COLO668 (cell line): ENCODE data around the gene LAMB3.

Experiments used
- DNase-seq: peaks from one replicate; lab custom pipeline; 2025; ENCODE audit not compliant: unreplicated experiment; lab: John Stamatoyannopoulos, UW

LAMB3 gene

GRCh38 chr1:209662879-209663327, 10.7 kb upstream of the LAMB3 start:
- no peak for DNase-seq

- DNase-seq = no peak
These were observed 8.8 kb upstream of the LAMB3 start for GRCh38 chr1:209661071-209661470.

- no peak for DNase-seq
These were observed 7.7 kb upstream of the LAMB3 start for GRCh38 chr1:209659909-209660308.

DNA sequence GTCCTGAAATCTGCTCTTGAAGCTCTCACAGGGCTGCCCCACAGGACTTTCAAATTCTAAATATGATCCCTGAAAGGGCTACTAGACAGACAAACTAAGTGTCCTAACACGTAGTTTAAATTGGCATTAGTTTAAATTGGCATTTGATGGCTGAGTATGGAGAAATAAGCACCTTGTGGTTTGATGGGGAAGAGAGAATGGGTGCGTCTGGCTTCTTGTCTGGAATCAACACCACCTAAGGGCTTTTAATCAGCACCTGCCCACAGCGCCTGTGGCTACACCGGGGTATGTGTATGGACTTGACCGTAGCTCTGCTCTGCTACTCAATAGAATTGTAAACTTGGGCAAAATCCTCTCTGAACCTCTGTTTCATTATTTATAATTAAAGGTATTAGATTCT, 5.7 kb upstream of the LAMB3 start:
- DNase-seq = no peak

GRCh38 chr1:209657140-209657879, 5.1 kb upstream of the LAMB3 start:
- DNase-seq = no peak

DNA sequence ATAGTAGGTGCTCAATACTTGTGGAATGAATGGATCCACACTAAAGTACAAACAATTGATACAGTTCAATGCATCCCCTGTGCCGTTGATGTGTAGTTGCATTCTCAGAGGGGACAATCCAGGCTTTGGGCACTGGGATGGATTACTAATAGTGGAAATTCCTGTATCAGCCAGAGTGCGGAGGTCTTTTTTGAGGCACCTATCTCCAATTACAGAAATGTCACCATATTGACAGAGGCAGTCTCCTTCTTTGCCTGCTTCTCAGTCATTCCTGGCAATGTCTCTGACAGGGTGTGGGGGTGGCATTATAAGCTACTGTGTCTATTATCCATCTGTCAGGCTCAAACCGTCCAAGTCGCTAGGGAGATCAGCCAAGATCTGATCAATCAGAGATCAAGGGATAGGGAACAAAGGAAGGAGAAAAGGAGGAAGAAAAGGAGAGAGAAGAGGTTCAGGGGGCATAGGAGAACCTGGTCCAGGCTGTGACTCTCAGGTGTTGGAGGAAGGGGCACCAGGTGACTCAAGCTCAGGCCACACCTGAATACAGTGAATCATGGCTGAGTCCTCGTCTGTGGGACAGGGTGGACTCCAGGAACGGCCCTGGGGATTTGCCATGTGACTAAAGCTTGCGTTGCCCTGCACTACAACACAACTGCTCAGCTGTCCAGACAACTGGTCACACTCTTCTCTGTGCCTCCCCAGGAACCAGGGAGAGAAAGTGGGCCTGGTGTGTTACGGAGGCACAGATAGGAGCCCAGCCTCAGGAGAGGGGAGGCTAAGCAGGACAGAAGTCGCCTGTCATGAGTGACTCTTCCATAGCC, 3.4 kb upstream of the LAMB3 start:
- no peak for DNase-seq

- peak; percentile 88 for DNase-seq
These were observed 1.7 kb upstream of the LAMB3 start for GRCh38 chr1:209653915-209654351.

DNA sequence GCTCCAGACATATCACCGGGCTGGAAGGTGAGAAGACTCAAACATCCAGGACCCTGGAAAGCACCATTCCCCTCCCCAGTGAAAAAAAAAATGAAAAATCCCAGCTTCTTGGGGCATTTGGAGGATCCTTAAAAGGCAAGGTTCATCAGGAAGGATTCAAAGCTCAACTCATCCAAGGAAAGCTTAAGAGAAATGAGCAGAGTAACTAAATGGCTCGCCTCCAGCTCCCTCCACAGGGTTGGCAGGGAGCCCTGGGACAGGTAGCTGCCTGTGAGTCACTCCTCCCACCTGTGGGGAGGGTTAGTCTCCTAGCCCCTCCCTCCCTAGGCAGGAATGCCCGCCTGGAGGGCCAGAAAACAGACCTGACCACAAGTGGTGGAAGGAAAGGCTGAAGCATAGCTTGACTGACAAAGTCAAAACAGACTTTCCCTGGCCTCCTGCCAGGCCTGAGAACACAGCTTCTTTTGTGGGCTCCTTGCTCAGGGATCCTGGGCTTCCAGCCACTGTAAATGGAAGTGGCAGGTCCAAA, 712 bp upstream of the LAMB3 start:
- DNase-seq = peak; percentile 96

- peak; percentile 76 for DNase-seq
These were observed 1.1 kb downstream of the LAMB3 start for GRCh38 chr1:209651138-209651587.

DNA sequence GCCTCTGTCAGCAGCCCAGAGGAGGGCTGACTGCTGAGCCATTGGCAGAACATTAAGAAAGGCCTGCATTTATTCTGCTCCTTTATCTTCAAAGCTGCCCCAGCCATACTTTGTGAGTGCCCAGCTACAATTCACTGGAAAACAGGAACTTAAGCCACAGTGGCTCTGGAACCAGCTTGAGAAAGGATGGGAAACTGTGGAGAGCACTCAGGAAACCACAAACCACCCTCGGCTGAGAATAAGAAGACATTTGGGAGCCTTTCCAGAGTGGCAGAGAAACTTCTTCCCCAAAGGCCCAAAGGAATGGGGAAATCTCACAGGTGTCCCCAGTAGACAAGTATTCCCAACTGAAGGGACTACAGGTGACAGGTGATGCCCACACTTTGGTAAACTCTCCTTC, 1.8 kb downstream of the LAMB3 start:
- no peak for DNase-seq

DNA sequence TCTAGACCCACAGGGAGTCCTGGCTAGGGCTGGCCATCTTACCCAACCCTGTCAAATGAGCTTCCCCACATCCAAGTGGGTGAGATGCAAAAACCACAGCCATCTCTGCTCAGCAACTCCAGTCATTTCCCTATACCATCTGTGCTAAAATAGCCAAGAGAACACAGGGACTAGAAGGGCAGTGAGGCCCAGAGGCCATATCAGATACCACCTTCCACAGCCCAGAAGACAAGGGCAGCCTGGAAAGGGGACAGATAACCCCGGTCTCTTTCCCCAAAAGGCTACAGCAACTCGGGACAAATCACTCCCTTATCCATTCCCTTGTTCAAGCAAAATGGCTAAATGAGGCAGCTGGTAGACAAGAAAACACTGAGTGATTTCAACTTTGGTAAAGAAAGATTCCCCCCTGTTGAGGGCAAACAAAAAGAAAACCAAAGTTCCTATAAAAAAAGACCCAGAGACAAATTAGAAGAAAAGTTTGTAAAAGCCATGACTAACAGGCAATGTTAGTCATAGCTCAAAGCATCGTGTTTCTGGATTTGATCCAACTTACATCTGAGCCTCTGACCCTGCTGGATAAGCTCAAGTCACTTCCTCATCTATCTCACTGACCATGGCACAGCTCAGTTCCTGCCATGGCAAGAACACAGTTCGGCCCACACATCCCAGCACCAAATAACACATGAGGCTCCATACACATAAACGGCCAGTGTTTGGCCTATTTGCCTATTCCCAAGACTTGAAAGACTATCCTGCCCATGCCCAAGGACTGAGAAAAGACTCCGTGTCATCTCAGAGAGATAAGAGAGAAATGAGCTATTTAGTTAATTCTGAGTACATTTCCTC, 3.1 kb downstream of the LAMB3 start:
- DNase-seq = peak; percentile 15

GRCh38 chr1:209648346-209648745, 3.9 kb downstream of the LAMB3 start:
- DNase-seq = no peak

- DNase-seq = no peak
These were observed 5.1 kb downstream of the LAMB3 start for GRCh38 chr1:209647156-209647555.

- DNase-seq = peak; percentile 19
These were observed 5.7 kb downstream of the LAMB3 start for GRCh38 chr1:209646558-209646957.

DNA sequence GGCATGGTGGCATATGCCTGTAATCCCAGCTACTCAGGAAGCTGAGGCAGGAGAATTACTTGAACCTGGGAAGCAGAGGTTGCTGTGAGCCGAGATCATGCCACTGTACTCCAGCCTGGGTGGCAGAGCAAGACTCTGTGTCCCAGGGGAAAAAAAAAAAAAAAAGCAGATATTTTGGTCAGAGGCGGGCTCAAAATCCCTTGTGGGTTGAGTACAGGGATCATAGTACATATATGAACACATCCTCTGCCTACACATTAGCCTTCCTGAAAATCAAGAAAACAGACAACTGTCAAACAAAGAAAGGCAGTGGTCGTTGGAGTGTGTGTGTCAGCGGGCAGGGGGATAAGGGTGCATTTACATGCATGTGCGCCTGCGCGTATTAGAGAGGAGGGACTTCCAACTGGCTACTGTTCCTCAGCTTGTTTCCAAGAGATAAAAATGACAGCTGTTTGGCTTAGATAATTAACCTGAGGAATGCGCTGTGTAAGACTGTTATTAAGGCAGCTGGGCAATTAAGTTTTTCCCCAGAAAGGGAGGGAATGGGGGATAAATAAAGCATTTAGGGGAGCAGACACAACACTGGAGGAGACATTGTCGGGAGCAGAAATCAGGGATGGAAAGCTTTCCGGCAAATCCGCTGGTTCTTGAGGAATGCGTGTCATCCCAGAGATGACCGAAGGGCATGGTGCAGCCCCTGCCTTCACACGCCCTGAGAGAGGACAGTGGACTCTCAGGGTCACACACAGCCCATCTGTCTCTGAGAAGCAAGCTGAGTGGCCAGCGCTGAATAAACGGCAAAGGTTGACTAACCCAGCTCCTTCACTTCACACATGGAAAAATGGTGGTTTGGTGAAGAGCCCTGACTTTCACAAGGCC, 6.4 kb downstream of the LAMB3 start:
- DNase-seq = no peak

DNA sequence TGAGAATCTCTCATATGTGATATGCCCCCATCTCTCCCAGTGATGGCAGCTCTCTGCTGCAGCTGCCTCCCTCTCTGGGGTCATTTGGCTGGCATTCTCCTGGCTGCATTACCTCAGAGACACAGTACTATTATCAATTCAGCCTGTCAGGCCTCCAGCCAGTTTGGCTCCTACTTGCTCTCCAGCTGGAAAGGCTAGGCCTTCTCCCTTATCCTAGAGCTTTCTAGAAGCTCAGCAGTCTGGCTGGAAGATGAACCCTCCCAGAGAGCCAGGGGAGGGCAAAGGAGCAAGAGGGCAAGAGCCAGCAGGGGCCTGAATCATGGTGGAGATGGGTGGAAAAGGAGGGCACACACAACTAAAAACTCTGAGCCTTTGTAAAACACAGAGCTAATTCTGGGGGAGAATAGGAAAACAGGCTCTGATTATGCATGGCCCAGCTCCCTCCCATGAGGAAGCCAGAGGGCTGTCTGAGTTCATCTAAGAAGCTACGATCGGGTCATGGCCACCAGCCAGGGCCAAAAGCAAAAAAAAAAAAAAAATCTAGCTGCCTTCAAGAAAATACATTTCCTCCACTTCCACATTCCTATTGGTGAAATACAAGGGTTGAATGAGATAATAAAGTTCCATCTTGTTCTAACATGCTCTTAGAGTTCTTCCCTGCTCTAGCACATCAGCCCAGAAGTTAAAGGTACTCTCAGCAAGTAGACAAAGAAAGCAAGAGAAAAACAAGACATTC, 8.8 kb downstream of the LAMB3 start:
- no peak for DNase-seq

DNA sequence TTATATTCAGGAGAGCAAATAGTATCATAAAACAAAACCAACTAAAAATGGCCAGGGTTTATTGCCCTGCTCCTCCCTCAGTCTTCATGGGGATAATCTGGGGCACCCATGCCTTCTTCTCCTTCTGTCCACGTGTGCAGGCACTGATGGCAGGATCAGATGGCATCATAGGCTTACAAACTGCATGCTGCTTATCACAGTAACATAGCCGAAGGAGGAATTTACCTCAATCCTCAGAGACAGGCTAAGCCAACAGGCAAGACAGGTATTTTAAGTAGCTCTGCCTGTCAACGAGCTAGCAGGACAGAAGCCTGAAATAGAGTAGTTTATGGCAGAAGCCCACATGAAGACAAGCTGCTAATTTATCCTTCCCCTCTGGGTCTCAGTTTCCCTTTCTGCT, 9.4 kb downstream of the LAMB3 start:
- no peak for DNase-seq

DNA sequence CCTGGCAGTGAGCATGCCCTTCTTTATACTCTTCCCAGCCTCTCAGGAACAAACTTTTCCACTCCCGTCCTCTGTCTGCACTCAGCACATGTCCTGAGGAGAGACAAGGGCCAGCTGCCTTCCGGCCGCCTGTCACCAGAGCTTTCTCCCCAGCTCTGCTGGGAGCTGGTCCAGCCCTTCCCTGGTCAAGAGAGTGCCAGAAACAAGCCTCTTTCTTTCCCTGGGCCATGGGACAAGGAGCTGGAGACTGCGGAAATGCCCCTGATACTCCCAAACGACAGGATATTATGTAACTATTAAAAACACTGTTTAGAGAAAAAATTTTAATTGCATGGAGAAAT, 10.4 kb downstream of the LAMB3 start:
- DNase-seq = no peak

DNA sequence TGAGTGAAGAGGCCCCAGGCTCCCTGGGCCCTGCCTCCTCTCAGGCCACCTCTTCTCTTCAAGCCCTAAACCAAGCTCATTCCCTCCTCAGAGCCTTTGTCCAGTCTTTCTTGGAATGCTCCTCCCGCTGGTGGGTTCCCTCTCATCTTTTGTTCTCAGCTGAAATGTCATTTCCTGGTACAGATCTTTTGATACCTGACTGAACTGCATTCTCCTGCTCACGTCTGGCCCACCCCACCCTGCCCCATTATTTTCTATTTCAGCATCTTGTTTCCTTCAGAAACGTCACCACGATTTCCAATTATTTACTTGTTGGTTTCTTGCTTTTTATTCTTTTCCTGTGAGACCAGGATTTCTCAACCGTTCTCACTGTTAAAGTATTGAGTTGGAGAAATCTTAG, 16.4 kb downstream of the LAMB3 start:
- no peak for DNase-seq
